ENCODE results near the gene LRCH1.
A peak's percentile ranks its signal among the peaks of the same experiment; 100 is the strongest.

Gene LRCH1

DNA sequence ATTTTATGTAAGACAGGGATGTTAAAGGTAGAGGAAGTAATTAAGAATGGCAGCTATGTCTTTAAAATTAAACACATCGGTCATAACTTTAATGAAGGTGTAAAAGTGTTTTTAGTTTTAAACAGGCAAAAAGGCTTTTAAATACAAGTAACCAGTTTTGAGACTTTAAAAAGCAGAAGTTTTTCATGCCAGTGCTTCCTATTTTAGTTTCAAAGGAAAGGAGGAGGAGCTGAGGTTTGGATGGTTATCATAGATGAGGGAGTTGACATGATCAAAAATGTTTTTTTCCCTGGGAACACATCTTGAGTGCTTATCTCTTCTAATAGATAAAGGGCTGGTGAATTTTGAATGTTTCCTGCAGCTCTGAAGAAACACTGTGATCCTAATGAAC lies 42.9 kb downstream of the LRCH1 start:
- DNase-seq (ENCODE audit: low spot score): no peak
- H3K27ac ChIP-seq: peak overlapping the region in 1 of 2 donors; percentile 22
- no peak overlapping the region for H3K4me3 ChIP-seq
- TF ChIP-seq, protein P1, sequence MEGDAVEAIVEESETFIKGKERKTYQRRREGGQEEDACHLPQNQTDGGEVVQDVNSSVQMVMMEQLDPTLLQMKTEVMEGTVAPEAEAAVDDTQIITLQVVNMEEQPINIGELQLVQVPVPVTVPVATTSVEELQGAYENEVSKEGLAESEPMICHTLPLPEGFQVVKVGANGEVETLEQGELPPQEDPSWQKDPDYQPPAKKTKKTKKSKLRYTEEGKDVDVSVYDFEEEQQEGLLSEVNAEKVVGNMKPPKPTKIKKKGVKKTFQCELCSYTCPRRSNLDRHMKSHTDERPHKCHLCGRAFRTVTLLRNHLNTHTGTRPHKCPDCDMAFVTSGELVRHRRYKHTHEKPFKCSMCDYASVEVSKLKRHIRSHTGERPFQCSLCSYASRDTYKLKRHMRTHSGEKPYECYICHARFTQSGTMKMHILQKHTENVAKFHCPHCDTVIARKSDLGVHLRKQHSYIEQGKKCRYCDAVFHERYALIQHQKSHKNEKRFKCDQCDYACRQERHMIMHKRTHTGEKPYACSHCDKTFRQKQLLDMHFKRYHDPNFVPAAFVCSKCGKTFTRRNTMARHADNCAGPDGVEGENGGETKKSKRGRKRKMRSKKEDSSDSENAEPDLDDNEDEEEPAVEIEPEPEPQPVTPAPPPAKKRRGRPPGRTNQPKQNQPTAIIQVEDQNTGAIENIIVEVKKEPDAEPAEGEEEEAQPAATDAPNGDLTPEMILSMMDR (IDR thresholded peaks at IDR 0.05): no peak

DNA sequence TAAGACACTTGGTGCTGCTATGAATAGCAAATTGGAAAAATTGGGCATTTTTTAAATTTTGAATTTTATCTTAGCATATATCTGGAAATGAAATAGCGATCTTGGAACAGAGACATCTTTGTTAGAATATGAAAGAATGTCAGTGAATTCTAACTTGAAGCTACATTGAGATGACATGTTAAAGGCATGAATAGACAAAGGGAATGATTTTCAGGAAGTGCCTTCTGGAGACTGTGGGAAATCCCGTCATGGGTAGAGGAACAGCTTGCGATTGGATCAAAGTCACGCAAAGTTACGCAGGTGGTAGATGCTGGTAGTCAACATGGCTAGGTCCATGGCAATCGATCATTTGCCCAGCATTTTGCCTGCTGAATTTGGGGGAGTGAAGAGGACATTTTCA lies 43.5 kb downstream of the LRCH1 start:
- peak overlapping the region; percentile 3 to 22 for H3K27ac ChIP-seq
- no peak for DNase-seq (ENCODE audit: low spot score)
- TF ChIP-seq, protein P1 (IDR thresholded peaks at IDR 0.05): no peak
- H3K4me3 ChIP-seq: no peak overlapping the region

DNA sequence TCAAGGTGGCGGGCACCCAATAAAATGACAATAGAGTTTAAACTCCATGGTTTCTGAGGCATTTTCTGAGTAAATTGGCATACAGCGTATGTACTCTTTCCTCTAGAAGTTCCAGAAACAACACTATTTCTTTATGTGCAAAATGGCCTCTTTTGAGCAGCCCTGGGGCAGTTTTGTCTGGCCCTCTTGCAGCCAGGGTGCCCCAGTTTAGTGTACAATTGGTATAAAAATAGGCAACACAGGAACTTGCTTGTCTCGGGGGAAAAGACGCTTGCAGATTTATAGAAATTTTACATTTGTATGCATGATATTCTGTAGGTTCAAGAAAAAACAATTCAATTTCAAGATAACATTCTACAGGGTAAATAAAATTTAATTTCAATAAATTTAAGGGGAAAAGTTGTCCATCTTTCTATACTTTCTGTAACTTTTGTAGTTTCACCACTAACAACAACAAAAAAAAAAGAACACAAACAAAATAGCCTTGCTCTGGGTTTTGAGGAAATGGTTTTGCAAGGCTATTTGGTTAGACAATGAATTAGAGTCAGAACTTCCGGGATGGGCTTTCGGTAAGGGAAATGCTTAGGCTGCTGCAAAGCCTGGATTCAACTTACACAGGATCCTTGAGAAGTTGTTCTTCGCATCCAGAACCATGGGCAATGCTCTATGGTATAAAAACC lies 45.3 kb downstream of the LRCH1 start:
- TF ChIP-seq, protein P1 (IDR thresholded peaks at IDR 0.05): no peak
- Histone ChIP-seq H3K27ac (peak overlapping the region in 1 of 2 donors; percentile 43), H3K4me3 (no peak overlapping the region)
- DNase-seq (ENCODE audit: low spot score): no peak

DNA sequence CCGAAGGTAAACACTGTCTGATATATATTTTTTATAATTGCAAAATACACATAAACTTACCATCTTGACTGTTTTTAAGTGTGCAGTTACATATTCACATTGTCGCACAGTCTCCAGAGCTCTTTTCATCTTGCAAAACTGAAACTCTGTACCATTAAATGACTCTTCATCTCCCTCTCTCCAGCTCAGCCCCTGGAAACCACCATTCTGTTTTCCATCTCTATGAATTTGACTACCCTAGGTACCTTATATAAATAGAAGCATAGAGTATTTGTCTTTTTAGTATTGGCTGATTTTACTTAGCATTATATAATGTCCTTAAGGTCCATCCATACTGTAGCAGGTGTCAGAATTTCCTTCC lies 45.8 kb downstream of the LRCH1 start:
- TF ChIP-seq, protein P1 (IDR thresholded peaks at IDR 0.05): no peak
- Histone ChIP-seq H3K27ac (no peak overlapping the region), H3K4me3 (no peak overlapping the region)
- DNase-seq (ENCODE audit: low spot score): no peak

DNA sequence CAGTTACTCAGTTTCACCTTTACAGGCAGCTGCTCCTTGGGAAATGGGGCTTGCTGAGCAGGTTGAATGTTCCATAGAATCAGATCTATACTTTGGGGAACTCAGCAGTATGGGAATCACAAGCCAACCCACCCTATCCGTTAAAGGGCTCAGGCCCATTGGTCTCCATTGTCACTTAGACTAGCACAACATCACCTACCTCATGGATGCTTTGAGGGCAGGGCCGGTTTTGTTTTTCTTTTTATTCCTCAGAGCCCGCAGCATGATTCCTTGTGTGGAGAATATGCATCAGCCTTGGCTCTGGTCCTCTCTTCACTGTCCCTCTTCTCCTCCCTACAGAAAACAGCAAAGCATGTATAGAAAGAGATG lies 48.0 kb downstream of the LRCH1 start:
- TF ChIP-seq, protein P1 (IDR thresholded peaks at IDR 0.05): no peak
- no peak for DNase-seq (ENCODE audit: low spot score)
- Histone ChIP-seq H3K27ac (peak overlapping the region in 1 of 2 donors; percentile 58), H3K4me3 (no peak overlapping the region)

DNA sequence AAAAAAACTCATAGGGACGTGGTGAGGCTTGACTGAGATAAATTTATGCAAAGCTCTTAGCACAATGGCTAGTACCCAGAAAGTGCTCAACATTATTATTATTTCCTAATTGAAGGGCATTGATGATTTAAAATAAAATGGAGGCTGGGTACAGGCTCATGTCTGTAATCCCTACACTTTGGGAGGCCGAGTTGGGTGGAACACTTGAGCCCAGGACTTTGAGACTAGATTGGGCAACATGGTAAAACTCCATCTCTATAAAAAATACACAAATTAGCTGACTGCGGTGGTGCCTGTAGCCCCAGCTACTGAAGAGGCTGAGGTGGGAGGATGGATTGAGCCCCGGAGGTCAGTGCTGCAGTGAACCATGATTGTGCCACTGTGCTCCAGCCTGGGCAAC lies 49.6 kb downstream of the LRCH1 start:
- Histone ChIP-seq H3K4me3 (no peak overlapping the region), H3K27ac (no peak overlapping the region)
- TF ChIP-seq, protein P1 (IDR thresholded peaks at IDR 0.05): no peak
- DNase-seq (ENCODE audit: low spot score): no peak

DNA sequence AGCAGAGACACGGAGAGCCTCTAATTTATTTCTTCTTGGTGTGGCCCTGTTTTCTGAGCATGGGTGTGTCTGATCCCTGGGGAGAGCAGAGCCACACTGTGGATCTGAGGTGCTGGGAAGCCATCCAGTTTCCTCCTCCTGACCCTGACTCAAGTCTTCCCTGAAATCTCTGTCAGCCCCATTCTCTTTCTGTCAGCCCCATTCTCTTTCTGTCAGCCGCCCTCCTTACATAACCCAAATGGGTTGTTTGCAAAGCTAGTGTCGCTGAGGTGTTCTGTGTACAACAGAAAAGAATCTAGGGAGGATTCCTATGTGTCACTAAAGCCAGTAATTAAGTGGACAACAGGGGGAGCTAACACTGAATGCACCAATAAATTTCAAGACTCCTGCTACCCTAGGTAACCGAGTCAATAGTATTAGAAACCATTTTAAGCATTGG lies 50.2 kb downstream of the LRCH1 start:
- H3K27ac ChIP-seq: no peak overlapping the region
- H3K4me3 ChIP-seq: no peak overlapping the region
- DNase-seq (ENCODE audit: low spot score): no peak
- TF ChIP-seq, protein P1 (IDR thresholded peaks at IDR 0.05): no peak

Measured in coronary artery (tissue), 2 donors.